WERI-Rb-1 (cell line): ENCODE results near the gene RTN4R.

Experiments
- DNase-seq: peaks from one replicate; pipeline ENCODE4 v3.0.0-alpha.2; 2020
- H3K27ac ChIP-seq: fragments of 250-450 bp; sonication (Bioruptor Pico); 2 replicates; pipeline ENCODE4 v1.5.1; 2020; ENCODE audit warnings: mild to moderate bottlenecking, moderate library complexity
- H3K27me3 ChIP-seq: fragments of 250-450 bp; sonication (Bioruptor Pico); 2 replicates; pipeline ENCODE4 v1.5.1; 2021; ENCODE audit warnings: mild to moderate bottlenecking, low read depth, moderate library complexity; ENCODE audit not compliant: insufficient read depth, severe bottlenecking
- H3K36me3 ChIP-seq: fragments of 250-450 bp; sonication (Bioruptor Pico); 2 replicates; pipeline ENCODE4 v1.5.1; 2020; ENCODE audit warnings: mild to moderate bottlenecking, moderate library complexity
- H3K4me3 ChIP-seq: 2 replicates; pipeline ENCODE4 v1.5.1; 2011; ENCODE audit warnings: low read depth, mild to moderate bottlenecking, control low read depth, low read length
- H3K9me3 ChIP-seq: fragments of 250-450 bp; sonication (Bioruptor Pico); 2 replicates; pipeline ENCODE4 v1.5.1; 2021; ENCODE audit warnings: mild to moderate bottlenecking, moderate library complexity; ENCODE audit not compliant: severe bottlenecking
- CTCF ChIP-seq: IDR thresholded peaks from 2 replicates; pipeline ENCODE4 v1.5.1; 2011; ENCODE audit warnings: low read depth, mild to moderate bottlenecking, control low read depth, inconsistent platforms, low read length

Gene RTN4R

GRCh38 chr22:20216863-20217499 lies 51.1 kb downstream of the RTN4R start:
- H3K4me3 ChIP-seq, result no peak overlapping the region
- H3K27ac ChIP-seq, result no peak overlapping the region
- DNase-seq, result no peak
- H3K36me3 ChIP-seq, result no peaks in the 10 kb centered on the region
- no peak for TF ChIP-seq CTCF
- H3K9me3 ChIP-seq, result peaks cover 6% of the 10 kb centered on the region
- no peaks in the 10 kb centered on the region for H3K27me3 ChIP-seq

- H3K9me3 ChIP-seq, result peaks cover 6% of the 10 kb centered on the region
Measured at GRCh38 chr22:20215742-20216141, 52.4 kb downstream of the RTN4R start.

GRCh38 chr22:20214853-20215252 lies 53.3 kb downstream of the RTN4R start:
- peaks cover 4% of the 10 kb centered on the region for H3K9me3 ChIP-seq
- DNase-seq, result no peak
- H3K4me3 ChIP-seq, result no peak overlapping the region

More at GRCh38 chr22:20215742-20216141, 52.4 kb downstream of the RTN4R start:
- Histone ChIP-seq H3K27ac (no peak overlapping the region), H3K36me3 (no peaks in the 10 kb centered on the region), H3K27me3 (no peaks in the 10 kb centered on the region), H3K4me3 (no peak overlapping the region)
- DNase-seq, result no peak
- no peak for TF ChIP-seq CTCF

GRCh38 chr22:20213833-20214708 lies 54.0 kb downstream of the RTN4R start:
- Histone ChIP-seq H3K4me3 (no peak overlapping the region), H3K27me3 (no peaks in the 10 kb centered on the region)

More at GRCh38 chr22:20214853-20215252, 53.3 kb downstream of the RTN4R start:
- TF ChIP-seq CTCF, result no peak
- Histone ChIP-seq H3K36me3 (no peaks in the 10 kb centered on the region), H3K27me3 (no peaks in the 10 kb centered on the region), H3K27ac (no peak overlapping the region)

More at GRCh38 chr22:20213833-20214708, 54.0 kb downstream of the RTN4R start:
- no peaks in the 10 kb centered on the region for H3K36me3 ChIP-seq
- no peak for TF ChIP-seq CTCF
- H3K27ac ChIP-seq, result no peak overlapping the region
- no peaks in the 10 kb centered on the region for H3K9me3 ChIP-seq
- no peak for DNase-seq
